RWPE2 (cell line): ENCODE measurements around the gene PLPP6.
"Not testable (repeated sequence)": the region's sequence is repeated elsewhere in the genome, so short reads cannot be mapped to it uniquely, and the experiment has no call there.

Experiments
- ATAC-seq: fragments of 200-7000 bp; cut with Tn5 transposase; 3 replicates; pipeline ENCODE4 v1.9.1; 2021; ENCODE audit warnings: low read depth
- DNase-seq: peaks from one replicate; pipeline ENCODE4 v3.0.0-alpha.2; 2020; ENCODE audit warnings: low spot score
- H3K27ac ChIP-seq: fragments of 450-650 bp; 2 replicates; pipeline ENCODE4 v1.5.1; 2017; ENCODE audit warnings: mild to moderate bottlenecking; ENCODE audit not compliant: poor library complexity, severe bottlenecking
- H3K27me3 ChIP-seq: fragments of 250-450 bp; sonication (Bioruptor Pico); 2 replicates; pipeline ENCODE4 v1.5.1; 2021; ENCODE audit warnings: mild to moderate bottlenecking, moderate library complexity; ENCODE audit not compliant: insufficient read depth, poor library complexity, severe bottlenecking
- H3K36me3 ChIP-seq: fragments of 250-450 bp; sonication (Bioruptor Pico); 2 replicates; pipeline ENCODE4 v1.5.1; 2020; ENCODE audit warnings: low read depth, mild to moderate bottlenecking, moderate library complexity
- H3K4me1 ChIP-seq: fragments of 250-450 bp; sonication (Bioruptor Pico); 2 replicates; pipeline ENCODE4 v1.5.1; 2021; ENCODE audit warnings: mild to moderate bottlenecking, moderate library complexity; ENCODE audit not compliant: insufficient read depth, poor library complexity, severe bottlenecking
- H3K4me3 ChIP-seq: fragments of 250-450 bp; sonication (Bioruptor Pico); 2 replicates; pipeline ENCODE4 v1.5.1; 2021; ENCODE audit warnings: mild to moderate bottlenecking, moderate library complexity; ENCODE audit not compliant: severe bottlenecking
- H3K9me3 ChIP-seq: fragments of 250-450 bp; sonication (Bioruptor Pico); 2 replicates; pipeline ENCODE4 v1.5.1; 2021; ENCODE audit warnings: mild to moderate bottlenecking, moderate library complexity; ENCODE audit not compliant: severe bottlenecking
- CTCF ChIP-seq: fragments of 450-650 bp; IDR thresholded peaks from one replicate; pipeline ENCODE4 v1.5.1; 2017; ENCODE audit warnings: mild to moderate bottlenecking, moderate library complexity; ENCODE audit not compliant: poor library complexity, severe bottlenecking

The PLPP6 gene

GRCh38 chr9:4654538-4654937 is 7.6 kb upstream of the PLPP6 start:
- Histone ChIP-seq H3K27ac (no peak overlapping the region), H3K36me3 (no peaks in the 10 kb centered on the region), H3K4me3 (no peak overlapping the region), H3K4me1 (no peaks in the 10 kb centered on the region), H3K27me3 (no peaks in the 10 kb centered on the region), H3K9me3 (no peaks in the 10 kb centered on the region)
- ATAC-seq (no peak), DNase-seq (no peak)
- TF ChIP-seq CTCF: no peak

GRCh38 chr9:4656196-4656595 is 5.9 kb upstream of the PLPP6 start:
- H3K27ac ChIP-seq, H3K27me3 ChIP-seq, H3K4me3 ChIP-seq, H3K9me3 ChIP-seq, H3K36me3 ChIP-seq, H3K4me1 ChIP-seq, ATAC-seq, DNase-seq: not testable (repeated sequence)

- no peak for TF ChIP-seq CTCF
- Histone ChIP-seq H3K27me3 (no peaks in the 10 kb centered on the region), H3K4me1 (peaks cover 5% of the 10 kb centered on the region), H3K4me3 (no peak overlapping the region), H3K27ac (no peak overlapping the region), H3K36me3 (no peaks in the 10 kb centered on the region), H3K9me3 (no peaks in the 10 kb centered on the region)
- ATAC-seq: no peak
- no peak for DNase-seq
Measured at GRCh38 chr9:4656621-4657020, 5.5 kb upstream of the PLPP6 start.

- TF ChIP-seq CTCF: no peak
- Histone ChIP-seq H3K36me3 (no peaks in the 10 kb centered on the region), H3K9me3 (no peaks in the 10 kb centered on the region), H3K4me3 (no peak overlapping the region), H3K27ac (no peak overlapping the region), H3K27me3 (no peaks in the 10 kb centered on the region), H3K4me1 (peaks cover 5% of the 10 kb centered on the region)
- DNase-seq (no peak), ATAC-seq (no peak)
Measured at GRCh38 chr9:4657426-4658159, 4.5 kb upstream of the PLPP6 start.

GRCh38 chr9:4660665-4661064 is 1.4 kb upstream of the PLPP6 start:
- not testable (repeated sequence) for H3K27ac ChIP-seq, DNase-seq, H3K4me3 ChIP-seq, ATAC-seq, H3K27me3 ChIP-seq, H3K9me3 ChIP-seq, H3K36me3 ChIP-seq
- H3K4me1 ChIP-seq: peaks cover 33% of the 10 kb centered on the region

GRCh38 chr9:4661165-4661564 is 929 bp upstream of the PLPP6 start:
- H3K4me3 ChIP-seq: no peak overlapping the region

More at GRCh38 chr9:4661165-4661564, 929 bp upstream of the PLPP6 start:
- no peak for ATAC-seq
- no peak for TF ChIP-seq CTCF
- Histone ChIP-seq H3K36me3 (no peaks in the 10 kb centered on the region), H3K27me3 (no peaks in the 10 kb centered on the region), H3K9me3 (no peaks in the 10 kb centered on the region), H3K27ac (peak overlapping the region; percentile 19), H3K4me1 (peaks cover 38% of the 10 kb centered on the region)
- DNase-seq: no peak
